PC-3 (cell line): ENCODE results near the gene ZNF792. TPM values are rescaled to one million over a fixed set of nuclear protein-coding genes. Genes with fewer than 3 reads are reported as not detected.
"Not testable (repeated sequence)": the region's sequence is repeated elsewhere in the genome, so short reads cannot be mapped to it uniquely, and the experiment has no call there.

ENCODE experiments used
- ATAC-seq: fragments of 200-7000 bp; cut with Tn5 transposase; 2 replicates; pipeline ENCODE4 v1.9.1; 2020; ENCODE audit warnings: mild to moderate bottlenecking, moderate library complexity
- BruUV-seq: library from RNA; stranded (reverse); fragments of 400-500 nt; replicated peaks from 2 replicates; lab custom pipeline; 2021; lab: Mats Ljungman, UMichigan
- CTCF ChIA-PET: fragments of 300-600 bp; sonication (Branson Sonifier 250); formaldehyde crosslinking; loops from one replicate; lab custom pipeline; 2022; ENCODE audit warnings: antibody characterized with exemption; lab: Charles Lee
- POLR2A ChIA-PET: fragments of 300-600 bp; sonication (Branson Sonifier 250); formaldehyde crosslinking; loops from one replicate; lab custom pipeline; 2022; ENCODE audit warnings: antibody characterized with exemption; ENCODE audit not compliant: unreplicated experiment; lab: Charles Lee
- DNase-seq: peaks from one replicate; pipeline ENCODE4 v3.0.0-alpha.2; 2015
- H2AFZ ChIP-seq: fragments of 300-600 bp; sonication (generic); 2 replicates; pipeline ENCODE4 v1.6.0; 2016; ENCODE audit warnings: antibody characterized with exemption, low read length
- H3F3A ChIP-seq: fragments of 300-600 bp; sonication (generic); one replicate; pipeline ENCODE4 v1.6.0; 2017; ENCODE audit warnings: antibody characterized with exemption, low read length, control low read depth, mild to moderate bottlenecking; ENCODE audit not compliant: unreplicated experiment
- H3K27ac ChIP-seq: fragments of 300-600 bp; sonication (generic); 2 replicates; pipeline ENCODE4 v1.5.1; 2016; ENCODE audit warnings: mild to moderate bottlenecking, low read length
- H3K27me3 ChIP-seq: fragments of 300-600 bp; sonication (generic); 2 replicates; pipeline ENCODE4 v1.6.1; 2016; ENCODE audit warnings: low read length, mixed read lengths
- H3K36me3 ChIP-seq: fragments of 300-600 bp; sonication (generic); 2 replicates; pipeline ENCODE4 v1.6.1; 2016; ENCODE audit warnings: low read depth, mixed run types, low read length, mixed read lengths
- H3K4me1 ChIP-seq: fragments of 300-600 bp; sonication (generic); 2 replicates; pipeline ENCODE4 v1.5.1; 2016; ENCODE audit warnings: low read length; ENCODE audit not compliant: insufficient read depth
- H3K4me2 ChIP-seq: fragments of 300-600 bp; sonication (generic); 2 replicates; pipeline ENCODE4 v1.6.0; 2016; ENCODE audit warnings: low read length
- H3K4me3 ChIP-seq: fragments of 300-600 bp; sonication (generic); 2 replicates; pipeline ENCODE4 v1.5.1; 2016; ENCODE audit warnings: mild to moderate bottlenecking, low read length, mixed read lengths
- H3K79me2 ChIP-seq: fragments of 300-600 bp; sonication (generic); 2 replicates; pipeline ENCODE4 v1.6.1; 2017; ENCODE audit warnings: low read length, mixed read lengths
- H3K9ac ChIP-seq: fragments of 300-600 bp; sonication (generic); 2 replicates; pipeline ENCODE4 v1.6.0; 2016; ENCODE audit warnings: mild to moderate bottlenecking, low read length
- H3K9me2 ChIP-seq: fragments of 300-600 bp; sonication (generic); replicated peaks from 2 replicates; pipeline ENCODE4 v1.6.1; 2016; ENCODE audit warnings: mixed run types, low read length, mixed read lengths
- H3K9me3 ChIP-seq: fragments of 300-600 bp; sonication (generic); 2 replicates; pipeline ENCODE4 v1.6.1; 2016; ENCODE audit warnings: low read length, mixed read lengths
- H4K20me1 ChIP-seq: fragments of 300-600 bp; sonication (generic); 2 replicates; pipeline ENCODE4 v1.6.1; 2016; ENCODE audit warnings: low read length, mixed read lengths
- CTCF ChIP-seq: fragments of 300-600 bp; sonication (generic); conservative IDR thresholded peaks from 2 replicates; pipeline ENCODE4 v1.5.1; 2017; ENCODE audit warnings: antibody characterized with exemption, low read depth, mild to moderate bottlenecking, low read length
- EZH2 ChIP-seq: fragments of 300-600 bp; sonication (generic); IDR thresholded peaks from one replicate; pipeline ENCODE4 v1.6.1; 2017; ENCODE audit warnings: antibody characterized with exemption, mild to moderate bottlenecking, low read length; ENCODE audit not compliant: unreplicated experiment
- EZH2phosphoT487 ChIP-seq: fragments of 300-600 bp; sonication (generic); IDR thresholded peaks from 2 replicates; pipeline ENCODE4 v1.6.1; 2018; ENCODE audit warnings: mild to moderate bottlenecking, antibody characterized with exemption, low read length, borderline replicate concordance
- intact Hi-C: fragments of 100-400 bp; cut with micrococcal nuclease; formaldehyde crosslinking; loops from 2 replicates; pipeline ENCODE4 v1.9.0; 2023
- total RNA-seq: library from RNA; depleted of rRNA; stranded (reverse); fragments of >200 nt; gene quantifications from 2 replicates; pipeline ENCODE4 v1.2.3, GENCODE V29; 2014; rRNA removed

The ZNF792 gene
- total RNA-seq, 1 experiment from 2014 or later: 6.3 TPM

GRCh38 chr19:34918190-34918589 is 45.8 kb downstream of the ZNF792 start:
- Histone ChIP-seq H4K20me1 (no peaks in the 10 kb centered on the region), H3K27me3 (no peaks in the 10 kb centered on the region), H3K36me3 (no peaks in the 10 kb centered on the region), H3K27ac (no peak overlapping the region), H3K9me2 (no peaks in the 10 kb centered on the region), H3K9me3 (no peaks in the 10 kb centered on the region), H3K4me2 (no peak overlapping the region), H3K79me2 (no peaks in the 10 kb centered on the region), H3K4me1 (no peaks in the 10 kb centered on the region), H3K4me3 (no peak overlapping the region), H2AFZ (no peak overlapping the region), H3F3A (no peaks in the 10 kb centered on the region), H3K9ac (no peak overlapping the region)
- ChIA-PET POLR2A (no interaction called here), CTCF (no interaction called here)
- DNase-seq (no peak), ATAC-seq (no peak)
- intact Hi-C loops: no loop called here
- TF ChIP-seq CTCF: no peak
- TF ChIP-seq EZH2phosphoT487: no peak
- TF ChIP-seq EZH2: no peak
- BruUV-seq: no TSS peak

GRCh38 chr19:34917144-34917543 is 46.9 kb downstream of the ZNF792 start:
- H3K9me3 ChIP-seq, H4K20me1 ChIP-seq, H3K36me3 ChIP-seq, H3K4me3 ChIP-seq, H3K9ac ChIP-seq, H3K27ac ChIP-seq, BruUV-seq, H3K4me1 ChIP-seq, ATAC-seq, POLR2A ChIA-PET, H3K27me3 ChIP-seq, H3K9me2 ChIP-seq, H2AFZ ChIP-seq, H3K79me2 ChIP-seq, CTCF ChIA-PET, H3F3A ChIP-seq, intact Hi-C loops, H3K4me2 ChIP-seq, DNase-seq: not testable (repeated sequence)

GRCh38 chr19:34910770-34911169 is 53.3 kb downstream of the ZNF792 start:
- H3K27me3 ChIP-seq: no peaks in the 10 kb centered on the region
- ChIA-PET POLR2A (no interaction called here), CTCF (no interaction called here)
- H3F3A ChIP-seq: no peaks in the 10 kb centered on the region
- BruUV-seq: no TSS peak
- DNase-seq (no peak), ATAC-seq (no peak)
- H4K20me1 ChIP-seq: no peaks in the 10 kb centered on the region
- H3K4me2 ChIP-seq: no peak overlapping the region
- no peaks in the 10 kb centered on the region for H3K9me2 ChIP-seq
- intact Hi-C loops: no loop called here
- no peak overlapping the region for H3K9ac ChIP-seq
- H3K4me1 ChIP-seq: no peaks in the 10 kb centered on the region
- H3K27ac ChIP-seq: no peak overlapping the region
- H3K4me3 ChIP-seq: no peak overlapping the region
- H3K36me3 ChIP-seq: no peaks in the 10 kb centered on the region
- H3K9me3 ChIP-seq: no peaks in the 10 kb centered on the region
- TF ChIP-seq CTCF: no peak
- TF ChIP-seq EZH2phosphoT487: no peak
- TF ChIP-seq EZH2: no peak
- H2AFZ ChIP-seq: no peak overlapping the region
- no peaks in the 10 kb centered on the region for H3K79me2 ChIP-seq

Other genes with a start within 250 kb of the ZNF792 start
- gene ZNF181, start 230.0 kb downstream of the ZNF792 start, total RNA-seq: 2.8 and 17.2 TPM in 2 replicates
- not detected in 2 replicates for gene ZNF599, start 191.0 kb downstream of the ZNF792 start, total RNA-seq
- 2.3 and 3.5 TPM in 2 replicates for gene ZNF30, start 37.3 kb downstream of the ZNF792 start, total RNA-seq
- gene GRAMD1A, start 36.1 kb upstream of the ZNF792 start, total RNA-seq: 24.8 and 32.8 TPM in 2 replicates
- 1.7 TPM in 2 replicates for gene SCN1B, start 66.2 kb upstream of the ZNF792 start, total RNA-seq
- gene HPN, start 77.5 kb upstream of the ZNF792 start, total RNA-seq: 0.18 TPM in 1 of 2 replicates, not detected in the other
- 48.7 and 61.6 TPM in 2 replicates for gene FXYD3, start 151.6 kb upstream of the ZNF792 start, total RNA-seq
- 0.22 TPM in 1 of 2 replicates, not detected in the other for gene LGI4, start 170.8 kb upstream of the ZNF792 start, total RNA-seq
- gene FXYD1, start 174.6 kb upstream of the ZNF792 start, total RNA-seq: not detected in 2 replicates
- not detected in 2 replicates for gene FXYD7, start 179.0 kb upstream of the ZNF792 start, total RNA-seq
- 114 and 123 TPM in 2 replicates for gene FXYD5, start 190.5 kb upstream of the ZNF792 start, total RNA-seq